ENCODE data around the gene PARD3B. TPM values are rescaled to one million over a fixed set of nuclear protein-coding genes. Genes with fewer than 3 reads are reported as not detected.

The PARD3B gene
- total RNA-seq, 1 experiment from 2014 or later, result 2.0 TPM

GRCh38 chr2:205337274-205337673 is 792.0 kb downstream of the PARD3B start:
- H3K9ac ChIP-seq (ENCODE audit: low read length), result no peak overlapping the region
- no peak overlapping the region for H3K27ac ChIP-seq (ENCODE audit: low read depth, low read length)
- RAD21 ChIA-PET (ENCODE audit: low non-redundant PET in 1 of 2, low total read pairs in 2 of 2, uncharacterized antibody in 2 of 2, unreplicated experiment in 2 of 2), result no interaction called here
- CTCF ChIA-PET, result no interaction called here
- intact Hi-C loops (cut with micrococcal nuclease), result no loop called here
- BruUV-seq (replicated peaks), result no TSS peak
- H3K36me3 ChIP-seq (ENCODE audit: control insufficient read depth in 1 of 2, insufficient read depth in 2 of 2, low read length in 2 of 2), result no peaks in the 10 kb centered on the region
- TF ChIP-seq JUND (IDR thresholded peaks at IDR 0.05), result no peak
- TF ChIP-seq ELF1 (IDR thresholded peaks at IDR 0.05; ENCODE audit: borderline replicate concordance, low read depth), result no peak
- TF ChIP-seq ZFX (IDR thresholded peaks at IDR 0.05), result no peak
- TF ChIP-seq ZBTB33 (IDR thresholded peaks at IDR 0.05; ENCODE audit: extremely low read depth, insufficient replicate concordance, low read length), result no peak
- no peak for TF ChIP-seq POLR2A (IDR thresholded peaks at IDR 0.05; ENCODE audit: borderline replicate concordance, extremely low read depth, insufficient read depth, insufficient read length)
- no peak for TF ChIP-seq EZH2phosphoT487 (IDR thresholded peaks at IDR 0.05; ENCODE audit: borderline replicate concordance)
- no peak for TF ChIP-seq ATF3 (IDR thresholded peaks at IDR 0.05)
- TF ChIP-seq SRF (IDR thresholded peaks at IDR 0.05; ENCODE audit: low read depth), result no peak
- no peak for TF ChIP-seq FOSL1 (IDR thresholded peaks at IDR 0.05; ENCODE audit: low read depth)
- TF ChIP-seq MAX (IDR thresholded peaks at IDR 0.05), result no peak
- TF ChIP-seq ZNF274 (IDR thresholded peaks at IDR 0.05; ENCODE audit: low read depth, low read length), result no peak
- TF ChIP-seq CTCF (IDR thresholded peaks at IDR 0.05 in 2 of 3, conservative IDR thresholded peaks at IDR 0.05 in 1 of 3; ENCODE audit: borderline replicate concordance in 1 of 3, insufficient read depth in 1 of 3, low read depth in 2 of 3, low read length in 2 of 3), result no peak
- TF ChIP-seq RAD21 (IDR thresholded peaks at IDR 0.05; ENCODE audit: low read depth), result no peak
- no peak for TF ChIP-seq REST (IDR thresholded peaks at IDR 0.05; ENCODE audit: low read depth)
- no peak for TF ChIP-seq POLR2AphosphoS5 (IDR thresholded peaks at IDR 0.05; ENCODE audit: low read depth, low read length)
- TF ChIP-seq YY1 (IDR thresholded peaks at IDR 0.05; ENCODE audit: extremely low read depth, insufficient replicate concordance, low read depth, low read length), result no peak
- TF ChIP-seq EGR1 (IDR thresholded peaks at IDR 0.05; ENCODE audit: low read depth), result no peak
- no peak for TF ChIP-seq CEBPB (IDR thresholded peaks at IDR 0.05; ENCODE audit: low read depth)
- no peaks in the 10 kb centered on the region for H3K4me1 ChIP-seq (ENCODE audit: control insufficient read depth in 1 of 2, insufficient read depth in 2 of 2, low read length in 2 of 2)
- no peak overlapping the region for H3K4me2 ChIP-seq (ENCODE audit: low read length)
- POLR2A ChIA-PET, result no interaction called here
- no peaks in the 10 kb centered on the region for H3K9me2 ChIP-seq (ENCODE audit: insufficient read depth)
- H3K27me3 ChIP-seq (ENCODE audit: insufficient read depth, low read length), result no peaks in the 10 kb centered on the region
- H3K4me3 ChIP-seq (replicated peaks in 1 of 2; ENCODE audit: low read depth in 1 of 2, low read length in 2 of 2), result no peak overlapping the region
- no peaks in the 10 kb centered on the region for H3K79me2 ChIP-seq (ENCODE audit: insufficient read depth, low read length)
- no peak for ATAC-seq
- no peak for DNase-seq (ENCODE audit: low read depth, low spot score)
- H2AFZ ChIP-seq (ENCODE audit: low read depth, low read length, poor library complexity, severe bottlenecking), result no peak overlapping the region
- H4K20me1 ChIP-seq (ENCODE audit: insufficient read depth), result no peaks in the 10 kb centered on the region
- H3K9me3 ChIP-seq (ENCODE audit: control insufficient read depth in 1 of 2, insufficient read depth in 1 of 2, low read depth in 1 of 2, low read length in 2 of 2), result no peaks in the 10 kb centered on the region
